ENCODE results near the gene TMEM255B. TPM values are rescaled to one million over a fixed set of nuclear protein-coding genes. Genes with fewer than 3 reads are reported as not detected.

TMEM255B gene
- total and polyA plus RNA-seq, 2 of the 4 experiments (the other 2 are of a cell fraction), result 0.36 to 0.94 TPM

DNA sequence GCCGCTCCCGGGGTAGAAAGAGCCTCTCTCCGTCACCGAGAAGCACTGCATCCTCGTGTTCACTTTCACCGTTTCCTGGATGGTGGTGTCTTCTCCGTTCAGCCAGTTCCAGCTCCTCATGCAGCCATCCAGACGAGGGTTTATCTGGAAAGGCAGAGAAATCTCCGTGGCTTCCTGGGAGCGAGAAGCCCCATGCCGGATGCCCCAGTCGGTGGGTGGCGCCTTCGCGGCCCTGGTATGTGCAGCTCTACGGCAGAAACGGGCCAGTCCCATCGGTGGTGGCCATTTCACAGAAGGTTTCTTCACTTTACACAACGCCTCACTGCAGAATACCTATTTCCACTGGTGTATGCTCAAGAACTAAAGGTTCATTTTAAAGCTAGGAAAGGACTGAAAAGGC lies 68.0 kb downstream of the TMEM255B start:
- H3K9me3 ChIP-seq (ENCODE audit: control insufficient read depth, insufficient read depth, low read length), result no peaks in the 10 kb centered on the region
- POLR2A ChIA-PET (ENCODE audit: unreplicated experiment), result no interaction called here
- no peaks in the 10 kb centered on the region for H3K27me3 ChIP-seq (ENCODE audit: control insufficient read depth, insufficient read depth, low read length)
- no TSS peak for BruUV-seq (replicated peaks)
- no peak for DNase-seq
- H2BK120ac ChIP-seq (ENCODE audit: low read depth, low read length), result no peak overlapping the region
- H3K4me1 ChIP-seq (ENCODE audit: control insufficient read depth, insufficient read depth, low read length), result peaks cover 5% of the 10 kb centered on the region
- no peak overlapping the region for H3K4ac ChIP-seq (ENCODE audit: low read depth, low read length)
- H3K27ac ChIP-seq (ENCODE audit: insufficient read depth, low read length), result no peak overlapping the region
- H3K4me2 ChIP-seq (ENCODE audit: low read depth, low read length), result no peak overlapping the region
- no peak overlapping the region for H2BK20ac ChIP-seq (ENCODE audit: low read depth, low read length)
- no peak overlapping the region for H2AK9ac ChIP-seq (replicated peaks; ENCODE audit: low read depth, low read length, poor library complexity)
- no peak overlapping the region for H4K8ac ChIP-seq (ENCODE audit: low read depth in 2 of 2, low read length in 2 of 2)
- in situ Hi-C loops (cut with MboI; ENCODE audit: low sequenced_read_pairs) (no loop called here), dilution Hi-C loops (cut with HindIII; ENCODE audit: low sequenced_read_pairs, unreplicated experiment) (no loop called here), intact Hi-C loops (cut with micrococcal nuclease) (no loop called here)
- no peak overlapping the region for H4K5ac ChIP-seq (ENCODE audit: low read depth, low read length)
- H3K9ac ChIP-seq (ENCODE audit: low read depth, low read length), result no peak overlapping the region
- TF ChIP-seq RAD21 (IDR thresholded peaks at IDR 0.05; ENCODE audit: low read length) (no peak), RCOR1 (IDR thresholded peaks at IDR 0.05; ENCODE audit: insufficient replicate concordance, low read length) (no peak), BHLHE40 (IDR thresholded peaks at IDR 0.05; ENCODE audit: low read depth, low read length) (no peak), POLR2A (IDR thresholded peaks at IDR 0.05; ENCODE audit: low read depth, low read length) (no peak), MXI1 (IDR thresholded peaks at IDR 0.05; ENCODE audit: borderline replicate concordance, low read depth, low read length) (no peak)
- TF ChIP-seq, protein P1, sequence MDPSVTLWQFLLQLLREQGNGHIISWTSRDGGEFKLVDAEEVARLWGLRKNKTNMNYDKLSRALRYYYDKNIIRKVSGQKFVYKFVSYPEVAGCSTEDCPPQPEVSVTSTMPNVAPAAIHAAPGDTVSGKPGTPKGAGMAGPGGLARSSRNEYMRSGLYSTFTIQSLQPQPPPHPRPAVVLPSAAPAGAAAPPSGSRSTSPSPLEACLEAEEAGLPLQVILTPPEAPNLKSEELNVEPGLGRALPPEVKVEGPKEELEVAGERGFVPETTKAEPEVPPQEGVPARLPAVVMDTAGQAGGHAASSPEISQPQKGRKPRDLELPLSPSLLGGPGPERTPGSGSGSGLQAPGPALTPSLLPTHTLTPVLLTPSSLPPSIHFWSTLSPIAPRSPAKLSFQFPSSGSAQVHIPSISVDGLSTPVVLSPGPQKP (IDR thresholded peaks at IDR 0.05; ENCODE audit: borderline replicate concordance, low read depth, low read length), result no peak
- TF ChIP-seq, protein P2, sequence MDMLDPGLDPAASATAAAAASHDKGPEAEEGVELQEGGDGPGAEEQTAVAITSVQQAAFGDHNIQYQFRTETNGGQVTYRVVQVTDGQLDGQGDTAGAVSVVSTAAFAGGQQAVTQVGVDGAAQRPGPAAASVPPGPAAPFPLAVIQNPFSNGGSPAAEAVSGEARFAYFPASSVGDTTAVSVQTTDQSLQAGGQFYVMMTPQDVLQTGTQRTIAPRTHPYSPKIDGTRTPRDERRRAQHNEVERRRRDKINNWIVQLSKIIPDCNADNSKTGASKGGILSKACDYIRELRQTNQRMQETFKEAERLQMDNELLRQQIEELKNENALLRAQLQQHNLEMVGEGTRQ (IDR thresholded peaks at IDR 0.05; ENCODE audit: low read depth, low read length), result no peak
- H3K9me1 ChIP-seq (ENCODE audit: insufficient read depth, low read length), result peaks cover 16% of the 10 kb centered on the region; the same call in 1 of the 2 replicates
- CTCF ChIA-PET, result no interaction called here
- H3K56ac ChIP-seq (ENCODE audit: extremely low read depth, insufficient read depth, low read length), result no peak overlapping the region
- H2BK5ac ChIP-seq (ENCODE audit: low read depth, low read length, poor library complexity, severe bottlenecking), result no peak overlapping the region
- H3K18ac ChIP-seq (ENCODE audit: low read depth, low read length), result no peak overlapping the region
- H3K4me3 ChIP-seq (ENCODE audit: insufficient read depth, low read depth, low read length), result no peak overlapping the region
- H3K23ac ChIP-seq (ENCODE audit: low read depth, low read length), result no peak overlapping the region
- peaks cover 36% of the 10 kb centered on the region for H4K20me1 ChIP-seq (ENCODE audit: insufficient read depth, low read length)
- no peak overlapping the region for H2AK5ac ChIP-seq (ENCODE audit: low read depth, low read length)
- no peak overlapping the region for H2AFZ ChIP-seq (replicated peaks; ENCODE audit: low read length, poor library complexity)
- no peak for ATAC-seq (ENCODE audit: low read depth)
- 88% methylated on average over 8 of the region's 19 CpGs; no CpG with 5 or more reads in 1 of the 2 experiments for WGBS, 2 experiments (ENCODE audit: extremely low coverage in 2 of 2, insufficient read length in 1 of 2)
- H3K79me1 ChIP-seq (ENCODE audit: low read depth in 1 of 2, low read length in 2 of 2), result peaks cover 19 to 72% of the 10 kb centered on the region in 2 experiments; a peak in 3 of 4 replicates
- H3K36me3 ChIP-seq (ENCODE audit: control insufficient read depth, insufficient read depth, low read length), result peaks cover 64% of the 10 kb centered on the region
- H4K91ac ChIP-seq (ENCODE audit: insufficient read depth, low read depth, low read length), result no peak overlapping the region; the same call in 1 of the 2 replicates
- H3K14ac ChIP-seq (replicated peaks; ENCODE audit: low read depth, low read length), result no peak overlapping the region
- H2BK15ac ChIP-seq (ENCODE audit: low read depth, low read length), result no peak overlapping the region

Measured in IMR-90 (cell line).